Measurements from ENCODE around the gene NFE2L2.

- TF ChIP-seq CTCF (conservative IDR thresholded peaks at IDR 0.05 in 1 of 2, IDR thresholded peaks at IDR 0.05 in 1 of 2; ENCODE audit: low read depth in 1 of 2, low read length in 2 of 2) (no peak), EZH2 (IDR thresholded peaks at IDR 0.05; ENCODE audit: low read length, missing control alignments) (no peak)
Measured at GRCh38 chr2:177253704-177254103, 10.8 kb downstream of the NFE2L2 start.

Data from fibroblast of lung (primary cell).